ENCODE results near the gene NRAP.

NRAP gene

GRCh38 chr10:113641702-113642101 lies 22.1 kb downstream of the NRAP start:
- no peak for DNase-seq (ENCODE audit: low read depth)

- no peak for DNase-seq (ENCODE audit: low read depth)
Measured at GRCh38 chr10:113639966-113640365, 23.9 kb downstream of the NRAP start.

- DNase-seq (ENCODE audit: low read depth): no peak
Measured at GRCh38 chr10:113631684-113632367, 32.0 kb downstream of the NRAP start.

- DNase-seq (ENCODE audit: low read depth): no peak
Measured at GRCh38 chr10:113630929-113631533, 32.8 kb downstream of the NRAP start.

- DNase-seq (ENCODE audit: low read depth): no peak
Measured at GRCh38 chr10:113628607-113629153, 35.2 kb downstream of the NRAP start.

GRCh38 chr10:113627836-113628235 lies 36.0 kb downstream of the NRAP start:
- DNase-seq (ENCODE audit: low read depth): no peak

GRCh38 chr10:113626809-113627355 lies 37.0 kb downstream of the NRAP start:
- DNase-seq (ENCODE audit: low read depth): no peak

GRCh38 chr10:113625461-113626186 lies 38.2 kb downstream of the NRAP start:
- DNase-seq (ENCODE audit: low read depth): no peak

- no peak for DNase-seq (ENCODE audit: low read depth)
Measured at GRCh38 chr10:113622831-113623230, 41.0 kb downstream of the NRAP start.

GRCh38 chr10:113621799-113622198 lies 42.0 kb downstream of the NRAP start:
- DNase-seq (ENCODE audit: low read depth): no peak

- no peak for DNase-seq (ENCODE audit: low read depth)
Measured at GRCh38 chr10:113620936-113621335, 42.9 kb downstream of the NRAP start.

- no peak for DNase-seq (ENCODE audit: low read depth)
Measured at GRCh38 chr10:113620511-113620910, 43.3 kb downstream of the NRAP start.

- DNase-seq (ENCODE audit: low read depth): no peak
Measured at GRCh38 chr10:113619401-113619800, 44.4 kb downstream of the NRAP start.

- DNase-seq (ENCODE audit: low read depth): no peak
Measured at GRCh38 chr10:113618338-113618737, 45.5 kb downstream of the NRAP start.

- DNase-seq (ENCODE audit: low read depth): no peak
Measured at GRCh38 chr10:113617086-113617485, 46.8 kb downstream of the NRAP start.

GRCh38 chr10:113616244-113617074 lies 47.4 kb downstream of the NRAP start:
- DNase-seq (ENCODE audit: low read depth): no peak

GRCh38 chr10:113613977-113614690 lies 49.7 kb downstream of the NRAP start:
- DNase-seq (ENCODE audit: low read depth): no peak

GRCh38 chr10:113613427-113613826 lies 50.4 kb downstream of the NRAP start:
- no peak for DNase-seq (ENCODE audit: low read depth)

- DNase-seq (ENCODE audit: low read depth): no peak
Measured at GRCh38 chr10:113612154-113612553, 51.7 kb downstream of the NRAP start.

- no peak for DNase-seq (ENCODE audit: low read depth)
Measured at GRCh38 chr10:113610631-113611601, 52.9 kb downstream of the NRAP start.
